SU-DHL-6 (cell line): ENCODE measurements around the gene SLC43A2.

Experiments used
- H2AFZ ChIP-seq: fragments of 200-600 bp; sonication (generic); 2 replicates; pipeline ENCODE4 v1.6.1; 2014; ENCODE audit warnings: low read depth, mild to moderate bottlenecking, moderate library complexity, mixed read lengths, antibody characterized with exemption, low read length; ENCODE audit not compliant: severe bottlenecking
- H3F3A ChIP-seq: fragments of 200-600 bp; shearing (Covaris generic); 2 replicates; pipeline ENCODE4 v1.6.0; 2016; ENCODE audit warnings: antibody characterized with exemption, mild to moderate bottlenecking; ENCODE audit not compliant: insufficient read depth
- H3K27ac ChIP-seq: fragments of 200-600 bp; sonication (generic); 2 replicates; pipeline ENCODE4 v1.5.1; 2016; ENCODE audit warnings: low read depth, mild to moderate bottlenecking, low read length, moderate library complexity, mixed read lengths
- H3K27me3 ChIP-seq: fragments of 200-600 bp; sonication (generic), shearing (Covaris generic); 2 replicates; pipeline ENCODE4 v1.6.0; 2014; ENCODE audit warnings: mild to moderate bottlenecking, low read length
- H3K36me3 ChIP-seq: fragments of 200-600 bp; sonication (generic); 2 replicates; pipeline ENCODE4 v1.6.1; 2014; ENCODE audit warnings: mild to moderate bottlenecking, low read length, mixed read lengths
- H3K4me2 ChIP-seq: fragments of 300-600, 200-600 bp; shearing (Covaris generic), sonication (generic); 2 replicates; pipeline ENCODE4 v1.6.0; 2014; ENCODE audit warnings: low read length, low read depth, mild to moderate bottlenecking; ENCODE audit not compliant: poor library complexity, severe bottlenecking
- H3K4me3 ChIP-seq: fragments of 200-600 bp; sonication (generic); 2 replicates; pipeline ENCODE4 v1.5.1; 2014; ENCODE audit warnings: antibody characterized with exemption, low read length, mild to moderate bottlenecking, mixed read lengths; ENCODE audit not compliant: insufficient read depth, poor library complexity, severe bottlenecking
- H3K79me2 ChIP-seq: fragments of 200-600 bp; sonication (generic); 2 replicates; pipeline ENCODE4 v1.6.1; 2014; ENCODE audit warnings: mild to moderate bottlenecking, low read length, moderate library complexity; ENCODE audit not compliant: insufficient read depth
- H3K9ac ChIP-seq: fragments of 200-600 bp; sonication (generic); 2 replicates; pipeline ENCODE4 v1.7.0; 2014; ENCODE audit warnings: mild to moderate bottlenecking, low read length
- H3K9me2 ChIP-seq: fragments of 200-600 bp; sonication (generic); replicated peaks from 2 replicates; pipeline ENCODE4 v1.6.1; 2014; ENCODE audit warnings: low read length; ENCODE audit not compliant: insufficient read depth
- H3K9me3 ChIP-seq: fragments of 200-600 bp; sonication (generic); 2 replicates; pipeline ENCODE4 v1.6.1; 2014; ENCODE audit warnings: low read length, mixed read lengths; ENCODE audit not compliant: insufficient read depth
- H4K20me1 ChIP-seq: fragments of 200-600 bp; sonication (generic); 2 replicates; pipeline ENCODE4 v1.6.1; 2014; ENCODE audit warnings: low read depth, mild to moderate bottlenecking, antibody characterized with exemption, low read length, moderate library complexity, mixed read lengths
- CTCF ChIP-seq: fragments of 200-600 bp; sonication (generic); IDR thresholded peaks from one replicate; pipeline ENCODE4 v1.5.1; 2017; ENCODE audit warnings: antibody characterized with exemption, mild to moderate bottlenecking, low read length, moderate library complexity; ENCODE audit not compliant: insufficient read depth, poor library complexity, severe bottlenecking
- EZH2phosphoT487 ChIP-seq: fragments of 200-600 bp; sonication (generic), shearing (Covaris generic); conservative IDR thresholded peaks from 2 replicates; pipeline ENCODE4 v1.6.1; 2018; ENCODE audit warnings: mild to moderate bottlenecking, antibody characterized with exemption, low read length, moderate library complexity, mixed read lengths

Gene SLC43A2

GRCh38 chr17:1601571-1601970, 27.1 kb downstream of the SLC43A2 start:
- Histone ChIP-seq H3K27ac (no peak overlapping the region), H3F3A (no peaks in the 10 kb centered on the region), H3K4me2 (no peak overlapping the region), H3K9me3 (no peaks in the 10 kb centered on the region), H3K36me3 (no peaks in the 10 kb centered on the region), H3K27me3 (no peaks in the 10 kb centered on the region), H3K4me3 (no peak overlapping the region), H3K79me2 (no peaks in the 10 kb centered on the region), H3K9ac (no peak overlapping the region), H4K20me1 (no peaks in the 10 kb centered on the region), H3K9me2 (no peaks in the 10 kb centered on the region), H2AFZ (no peak overlapping the region)
- TF ChIP-seq CTCF (no peak), EZH2phosphoT487 (no peak)

GRCh38 chr17:1598399-1599095, 30.1 kb downstream of the SLC43A2 start:
- no peak overlapping the region for H3K9ac ChIP-seq
- H3K27ac ChIP-seq = no peak overlapping the region
- H4K20me1 ChIP-seq = no peaks in the 10 kb centered on the region
- H3K36me3 ChIP-seq = no peaks in the 10 kb centered on the region
- H3F3A ChIP-seq = peaks cover 3% of the 10 kb centered on the region
- no peaks in the 10 kb centered on the region for H3K9me2 ChIP-seq
- H2AFZ ChIP-seq = no peak overlapping the region
- TF ChIP-seq CTCF = no peak
- TF ChIP-seq EZH2phosphoT487 = no peak
- H3K9me3 ChIP-seq = no peaks in the 10 kb centered on the region
- H3K4me3 ChIP-seq = no peak overlapping the region
- no peak overlapping the region for H3K4me2 ChIP-seq
- H3K79me2 ChIP-seq = 0 out of 2 replicates have a peak, but pooled peaks cover 6% of the 10 kb centered on the region
- no peaks in the 10 kb centered on the region for H3K27me3 ChIP-seq

- no peaks in the 10 kb centered on the region for H3K36me3 ChIP-seq
- H4K20me1 ChIP-seq = no peaks in the 10 kb centered on the region
- H3K27me3 ChIP-seq = no peaks in the 10 kb centered on the region
- H3K9me3 ChIP-seq = no peaks in the 10 kb centered on the region
- 0 out of 2 replicates have a peak, but pooled peaks cover 6% of the 10 kb centered on the region for H3K79me2 ChIP-seq
- no peak overlapping the region for H3K4me3 ChIP-seq
- H3K27ac ChIP-seq = no peak overlapping the region
- no peak overlapping the region for H2AFZ ChIP-seq
- H3K4me2 ChIP-seq = no peak overlapping the region
- peaks cover 9% of the 10 kb centered on the region for H3F3A ChIP-seq
- H3K9me2 ChIP-seq = no peaks in the 10 kb centered on the region
- no peak overlapping the region for H3K9ac ChIP-seq
- no peak for TF ChIP-seq EZH2phosphoT487
These were observed 30.7 kb downstream of the SLC43A2 start for GRCh38 chr17:1597861-1598342.

GRCh38 chr17:1593630-1593931, 35.1 kb downstream of the SLC43A2 start:
- peaks cover 10% of the 10 kb centered on the region for H3F3A ChIP-seq
- no peaks in the 10 kb centered on the region for H3K27me3 ChIP-seq
- H3K9me2 ChIP-seq = no peaks in the 10 kb centered on the region
- no peaks in the 10 kb centered on the region for H3K36me3 ChIP-seq
- no peaks in the 10 kb centered on the region for H3K9me3 ChIP-seq
- TF ChIP-seq EZH2phosphoT487 = no peak
- TF ChIP-seq CTCF = no peak
- 0 out of 2 replicates have a peak, but pooled peaks cover 6% of the 10 kb centered on the region for H3K79me2 ChIP-seq
- H2AFZ ChIP-seq = no peak overlapping the region
- H3K4me3 ChIP-seq = peak overlapping the region; percentile 35
- peak overlapping the region; percentile 78 for H3K4me2 ChIP-seq
- H3K9ac ChIP-seq = peak overlapping the region; percentile 52
- H3K27ac ChIP-seq = peak overlapping the region; percentile 97
- no peaks in the 10 kb centered on the region for H4K20me1 ChIP-seq
